B cell (primary cell): ENCODE results near the gene FLNB. TPM values are rescaled to one million over a fixed set of nuclear protein-coding genes. Genes with fewer than 3 reads are reported as not detected.

ENCODE experiments used
- ATAC-seq: fragments of 200-7000 bp; cut with Tn5 transposase; one replicate; pipeline ENCODE4 v1.10.0; 2021; ENCODE audit warnings: low read depth, mild to moderate bottlenecking, moderate number of reproducible peaks, moderate library complexity
- CTCF ChIA-PET: fragments of 350-600 bp; sonication (Branson Sonifier 250); formaldehyde crosslinking; loops from one replicate; lab custom pipeline; 2021; ENCODE audit warnings: antibody characterized with exemption, inconsistent platforms; lab: Charles Lee
- POLR2A ChIA-PET: fragments of 350-600 bp; sonication (Branson Sonifier 250); formaldehyde crosslinking; loops from one replicate; lab custom pipeline; 2021; ENCODE audit warnings: antibody characterized with exemption; lab: Charles Lee
- DNase-seq: peaks from one replicate; pipeline ENCODE4 v3.0.0; 2013
- H2AFZ ChIP-seq: 2 replicates; pipeline ENCODE4 v1.6.1; 2012; ENCODE audit warnings: mild to moderate bottlenecking, low read depth, low read length; ENCODE audit not compliant: insufficient read depth, poor library complexity, severe bottlenecking
- H3K27ac ChIP-seq, 2 donors: 1 replicate in 1 of 2; 2 replicates in 1 of 2; pipeline ENCODE4 v1.5.1; 2012 to 2013; ENCODE audit warnings: low read length in 2 of 2, mild to moderate bottlenecking in 2 of 2, moderate library complexity in 1 of 2
- H3K27me3 ChIP-seq, 4 experiments: fragments of 200-600 bp in 1 of 4; sonication (generic) in 1 of 4; replicated peaks in 1 of 4; 1 replicate in 2 of 4; 2 replicates in 2 of 4; pipeline versions ENCODE4 v1.6.1 to v1.7.0; 2013 to 2016; ENCODE audit warnings: low read length in 3 of 4, mild to moderate bottlenecking in 2 of 4, mixed read lengths in 1 of 4, moderate library complexity in 1 of 4; ENCODE audit not compliant: insufficient read depth in 4 of 4, control insufficient read depth in 3 of 4; ENCODE audit errors: control extremely low read depth in 1 of 4
- H3K36me3 ChIP-seq, 2 experiments: replicated peaks in 1 of 2; 1 replicate in 1 of 2; 2 replicates in 1 of 2; pipeline versions ENCODE4 v1.6.1 to v1.7.1; 2013; ENCODE audit warnings: low read length in 1 of 2; ENCODE audit not compliant: insufficient read depth in 2 of 2, control insufficient read depth in 1 of 2; ENCODE audit errors: control extremely low read depth in 1 of 2, extremely low read depth in 1 of 2
- H3K4me1 ChIP-seq, 2 donors: fragments of 200-600 bp in 1 of 2; sonication (generic) in 1 of 2; 1 replicate in 1 of 2; 2 replicates in 1 of 2; pipeline versions ENCODE4 v1.5.1 to v1.6.1; 2013 to 2017; ENCODE audit warnings: low read length in 2 of 2; ENCODE audit not compliant: control insufficient read depth in 2 of 2, insufficient read depth in 2 of 2
- H3K4me2 ChIP-seq: replicated peaks from 2 replicates; pipeline ENCODE3; 2012; ENCODE audit warnings: mild to moderate bottlenecking, low read depth, low read length; ENCODE audit not compliant: poor library complexity, severe bottlenecking
- H3K4me3 ChIP-seq, 5 experiments: fragments of 200-600 bp in 1 of 5; sonication (generic) in 1 of 5; 1 replicate in 3 of 5; 2 replicates in 2 of 5; pipeline versions ENCODE4 v1.5.1 to v1.7.0; 2011 to 2016; ENCODE audit warnings: low read length in 4 of 5, mild to moderate bottlenecking in 4 of 5, low read depth in 2 of 5, control low read depth in 1 of 5, moderate library complexity in 1 of 5; ENCODE audit not compliant: insufficient read depth in 1 of 5; ENCODE audit errors: control extremely low read depth in 1 of 5, extremely low read depth in 1 of 5
- H3K79me2 ChIP-seq: fragments of 200-600 bp; sonication (generic); one replicate; pipeline ENCODE4 v1.6.0; 2016; ENCODE audit warnings: low read length; ENCODE audit not compliant: control insufficient read depth, insufficient read depth
- H3K9ac ChIP-seq: fragments of 200-600 bp; sonication (generic); 2 replicates; pipeline ENCODE4 v1.6.1; 2017; ENCODE audit warnings: mild to moderate bottlenecking, low read length, moderate library complexity
- H3K9me3 ChIP-seq, 3 donors: one replicate each; pipeline versions ENCODE4 v1.6.1 to v1.7.1; 2013; ENCODE audit warnings: low read length in 2 of 3; ENCODE audit not compliant: control insufficient read depth in 2 of 3, insufficient read depth in 1 of 3; ENCODE audit errors: control extremely low read depth in 1 of 3
- H4K20me1 ChIP-seq: 2 replicates; pipeline ENCODE4 v1.6.0; 2012; ENCODE audit warnings: mild to moderate bottlenecking, low read length; ENCODE audit not compliant: insufficient read depth, control insufficient read depth, poor library complexity, severe bottlenecking
- H3K27ac Mint-ChIP-seq: one replicate; pipeline ENCODE4 v1.8.0; 2021; ENCODE audit warnings: mixed read lengths
- H3K27me3 Mint-ChIP-seq: one replicate; pipeline ENCODE4 v1.8.0; 2021; ENCODE audit warnings: mixed read lengths
- H3K4me1 Mint-ChIP-seq: one replicate; pipeline ENCODE4 v1.8.0; 2021; ENCODE audit warnings: mixed read lengths
- H3K4me3 Mint-ChIP-seq: one replicate; pipeline ENCODE4 v1.8.0; 2021; ENCODE audit warnings: mixed read lengths
- H3K9me3 Mint-ChIP-seq: one replicate; pipeline ENCODE4 v1.8.0; 2022; ENCODE audit warnings: mixed read lengths; ENCODE audit not compliant: insufficient read depth
- EZH2 ChIP-seq: IDR thresholded peaks from 2 replicates; pipeline ENCODE4 v1.6.1; 2012; ENCODE audit warnings: borderline replicate concordance, low read depth, mild to moderate bottlenecking, moderate library complexity, low read length; ENCODE audit not compliant: insufficient read depth, poor library complexity, severe bottlenecking
- WGBS: methylation state at CpG from one replicate; pipeline ENCODE4 v1.1.5; 2013; ENCODE audit warnings: missing lambda C conversion rate; ENCODE audit not compliant: insufficient coverage; 5-methylcytosine and 5-hydroxymethylcytosine counted together
- intact Hi-C: fragments of 100-400 bp; cut with micrococcal nuclease; formaldehyde crosslinking; loops from one replicate; pipeline ENCODE4 v1.10.0; 2022
- polyA plus RNA-seq: library from polyadenylated mRNA; depleted of rRNA; stranded (reverse); fragments of >200 nt; gene quantifications from 2 replicates; pipeline ENCODE4 v1.2.3, GENCODE V29; 2012
- total RNA-seq, 2 donors: library from RNA; stranded (reverse); fragments of 120-200 nt in 1 of 2; gene quantifications; 1 replicate in 1 of 2; 2 replicates in 1 of 2; pipeline versions ENCODE4 v1.2.3 to v1.2.4, GENCODE V29; 2013 to 2022
- TF ChIP-seq, protein P1 (sequence below): fragments of 200-600 bp; IDR thresholded peaks from one replicate; pipeline ENCODE4 v1.8.0; 2022; ENCODE audit warnings: antibody characterized with exemption, mild to moderate bottlenecking

The FLNB gene
- total and polyA plus RNA-seq, 2 donors (not counting 1 experiment from before 2014, with no cell fraction given) = 25.5 to 28.3 TPM

- Histone ChIP-seq H3K36me3 (no peaks in the 10 kb centered on the region), H3K4me2 (no peak overlapping the region), H3K9ac (no peak overlapping the region), H3K9me3 (peaks cover 0 to 16% (median 3%) of the 10 kb centered on the region in 3 donors), H4K20me1 (no peaks in the 10 kb centered on the region), H3K4me3 (no peak overlapping the region), H3K27me3 (no peaks in the 10 kb centered on the region), H3K27ac (no peak overlapping the region), H3K79me2 (no peaks in the 10 kb centered on the region), H2AFZ (no peak overlapping the region), H3K4me1 (peaks cover 18 to 19% of the 10 kb centered on the region in 2 donors)
- 98% methylated on average over 5 of the region's 6 CpGs for WGBS
- no peak for ATAC-seq
- Mint-ChIP-seq H3K4me1 (peaks cover 18% of the 10 kb centered on the region), H3K27me3 (no peaks in the 10 kb centered on the region), H3K4me3 (no peak overlapping the region), H3K27ac (no peak overlapping the region), H3K9me3 (no peaks in the 10 kb centered on the region)
- intact Hi-C loops = no loop called here
- ChIA-PET POLR2A (no interaction called here), CTCF (no interaction called here)
- no peak for DNase-seq
- TF ChIP-seq, protein P1, sequence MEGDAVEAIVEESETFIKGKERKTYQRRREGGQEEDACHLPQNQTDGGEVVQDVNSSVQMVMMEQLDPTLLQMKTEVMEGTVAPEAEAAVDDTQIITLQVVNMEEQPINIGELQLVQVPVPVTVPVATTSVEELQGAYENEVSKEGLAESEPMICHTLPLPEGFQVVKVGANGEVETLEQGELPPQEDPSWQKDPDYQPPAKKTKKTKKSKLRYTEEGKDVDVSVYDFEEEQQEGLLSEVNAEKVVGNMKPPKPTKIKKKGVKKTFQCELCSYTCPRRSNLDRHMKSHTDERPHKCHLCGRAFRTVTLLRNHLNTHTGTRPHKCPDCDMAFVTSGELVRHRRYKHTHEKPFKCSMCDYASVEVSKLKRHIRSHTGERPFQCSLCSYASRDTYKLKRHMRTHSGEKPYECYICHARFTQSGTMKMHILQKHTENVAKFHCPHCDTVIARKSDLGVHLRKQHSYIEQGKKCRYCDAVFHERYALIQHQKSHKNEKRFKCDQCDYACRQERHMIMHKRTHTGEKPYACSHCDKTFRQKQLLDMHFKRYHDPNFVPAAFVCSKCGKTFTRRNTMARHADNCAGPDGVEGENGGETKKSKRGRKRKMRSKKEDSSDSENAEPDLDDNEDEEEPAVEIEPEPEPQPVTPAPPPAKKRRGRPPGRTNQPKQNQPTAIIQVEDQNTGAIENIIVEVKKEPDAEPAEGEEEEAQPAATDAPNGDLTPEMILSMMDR = no peak
- no peak for TF ChIP-seq EZH2
Measured at GRCh38 chr3:57962448-57962834, 45.8 kb upstream of the FLNB start.

DNA sequence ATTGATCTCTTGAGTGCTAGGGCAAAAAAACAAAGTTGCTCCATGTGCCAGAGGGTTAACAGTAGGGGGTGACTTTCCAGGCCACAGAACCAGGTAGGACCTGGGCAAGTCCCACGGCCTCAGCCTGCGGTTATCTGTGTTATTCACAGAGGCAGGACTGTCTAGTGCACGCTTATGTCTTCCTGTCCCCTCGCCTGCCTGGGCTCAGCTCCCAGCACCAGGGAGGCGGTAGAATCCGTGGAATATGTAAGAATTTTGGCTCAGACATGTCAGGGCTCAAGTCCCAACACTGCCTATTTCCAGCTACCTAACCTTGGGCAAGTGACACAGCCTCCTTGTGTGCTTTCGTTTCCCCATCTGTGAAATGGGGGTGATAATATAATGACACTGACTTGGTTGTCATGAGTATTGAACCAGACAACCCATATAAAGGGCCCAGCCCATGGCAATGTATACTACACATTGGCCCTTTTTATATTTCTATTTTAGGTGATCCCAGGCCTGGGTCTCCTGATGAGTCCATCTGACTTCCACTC is 44.3 kb upstream of the FLNB start:
- Mint-ChIP-seq H3K27ac (no peak overlapping the region), H3K27me3 (no peaks in the 10 kb centered on the region), H3K4me3 (no peak overlapping the region), H3K9me3 (no peaks in the 10 kb centered on the region), H3K4me1 (peaks cover 12% of the 10 kb centered on the region)
- H3K36me3 ChIP-seq = no peaks in the 10 kb centered on the region
- no peaks in the 10 kb centered on the region for H3K79me2 ChIP-seq
- intact Hi-C loops = no loop called here
- no peak overlapping the region for H3K4me2 ChIP-seq
- no peak overlapping the region for H3K27ac ChIP-seq
- no peaks in the 10 kb centered on the region for H3K27me3 ChIP-seq
- no peak for TF ChIP-seq EZH2
- TF ChIP-seq, protein P1 = no peak
- no peak overlapping the region for H3K4me3 ChIP-seq
- POLR2A ChIA-PET = no interaction called here
- no peak overlapping the region for H3K9ac ChIP-seq
- CTCF ChIA-PET = no interaction called here
- WGBS = 96% methylated on average over 6 of the region's 7 CpGs
- no peaks in the 10 kb centered on the region for H4K20me1 ChIP-seq
- no peak overlapping the region for H2AFZ ChIP-seq
- H3K4me1 ChIP-seq = peaks cover 12% of the 10 kb centered on the region in 2 donors
- DNase-seq (no peak), ATAC-seq (no peak)
- peaks cover 0 to 2% (median 0%) of the 10 kb centered on the region in 3 donors for H3K9me3 ChIP-seq
